ENCODE measurements around the gene EPHB1. TPM values are rescaled to one million over a fixed set of nuclear protein-coding genes. Genes with fewer than 3 reads are reported as not detected.

Gene EPHB1
- total RNA-seq, 1 experiment from 2014 or later: 0.86 TPM

- no TSS peak for BruUV-seq (replicated peaks)
- POLR2A ChIA-PET: no interaction called here
- RAD21 ChIA-PET (ENCODE audit: low non-redundant PET in 1 of 2, low total read pairs in 2 of 2, uncharacterized antibody in 2 of 2, unreplicated experiment in 2 of 2): no interaction called here
- DNase-seq (ENCODE audit: low read depth, low spot score): no peak
- no peak overlapping the region for H3K27ac ChIP-seq (ENCODE audit: low read depth, low read length)
- no peak for ATAC-seq
- no peak overlapping the region for H2AFZ ChIP-seq (ENCODE audit: low read depth, low read length, poor library complexity, severe bottlenecking)
- H4K20me1 ChIP-seq (ENCODE audit: insufficient read depth): no peaks in the 10 kb centered on the region
- H3K36me3 ChIP-seq (ENCODE audit: control insufficient read depth in 1 of 2, insufficient read depth in 2 of 2, low read length in 2 of 2): no peaks in the 10 kb centered on the region
- TF ChIP-seq FOSL1 (IDR thresholded peaks at IDR 0.05; ENCODE audit: low read depth) (no peak), SP1 (IDR thresholded peaks at IDR 0.05; ENCODE audit: low read depth) (no peak), POLR2A (IDR thresholded peaks at IDR 0.05; ENCODE audit: borderline replicate concordance, extremely low read depth, insufficient read depth, insufficient read length) (no peak), RAD21 (IDR thresholded peaks at IDR 0.05; ENCODE audit: low read depth) (no peak), EZH2 (IDR thresholded peaks at IDR 0.05) (no peak), JUND (IDR thresholded peaks at IDR 0.05) (no peak), POLR2AphosphoS5 (IDR thresholded peaks at IDR 0.05; ENCODE audit: low read depth, low read length) (no peak), YY1 (IDR thresholded peaks at IDR 0.05; ENCODE audit: extremely low read depth, insufficient replicate concordance, low read depth, low read length) (no peak), ZNF274 (IDR thresholded peaks at IDR 0.05; ENCODE audit: low read depth, low read length) (no peak), ZFX (IDR thresholded peaks at IDR 0.05) (no peak), EZH2phosphoT487 (IDR thresholded peaks at IDR 0.05; ENCODE audit: borderline replicate concordance) (no peak)
- TF ChIP-seq, protein P1, sequence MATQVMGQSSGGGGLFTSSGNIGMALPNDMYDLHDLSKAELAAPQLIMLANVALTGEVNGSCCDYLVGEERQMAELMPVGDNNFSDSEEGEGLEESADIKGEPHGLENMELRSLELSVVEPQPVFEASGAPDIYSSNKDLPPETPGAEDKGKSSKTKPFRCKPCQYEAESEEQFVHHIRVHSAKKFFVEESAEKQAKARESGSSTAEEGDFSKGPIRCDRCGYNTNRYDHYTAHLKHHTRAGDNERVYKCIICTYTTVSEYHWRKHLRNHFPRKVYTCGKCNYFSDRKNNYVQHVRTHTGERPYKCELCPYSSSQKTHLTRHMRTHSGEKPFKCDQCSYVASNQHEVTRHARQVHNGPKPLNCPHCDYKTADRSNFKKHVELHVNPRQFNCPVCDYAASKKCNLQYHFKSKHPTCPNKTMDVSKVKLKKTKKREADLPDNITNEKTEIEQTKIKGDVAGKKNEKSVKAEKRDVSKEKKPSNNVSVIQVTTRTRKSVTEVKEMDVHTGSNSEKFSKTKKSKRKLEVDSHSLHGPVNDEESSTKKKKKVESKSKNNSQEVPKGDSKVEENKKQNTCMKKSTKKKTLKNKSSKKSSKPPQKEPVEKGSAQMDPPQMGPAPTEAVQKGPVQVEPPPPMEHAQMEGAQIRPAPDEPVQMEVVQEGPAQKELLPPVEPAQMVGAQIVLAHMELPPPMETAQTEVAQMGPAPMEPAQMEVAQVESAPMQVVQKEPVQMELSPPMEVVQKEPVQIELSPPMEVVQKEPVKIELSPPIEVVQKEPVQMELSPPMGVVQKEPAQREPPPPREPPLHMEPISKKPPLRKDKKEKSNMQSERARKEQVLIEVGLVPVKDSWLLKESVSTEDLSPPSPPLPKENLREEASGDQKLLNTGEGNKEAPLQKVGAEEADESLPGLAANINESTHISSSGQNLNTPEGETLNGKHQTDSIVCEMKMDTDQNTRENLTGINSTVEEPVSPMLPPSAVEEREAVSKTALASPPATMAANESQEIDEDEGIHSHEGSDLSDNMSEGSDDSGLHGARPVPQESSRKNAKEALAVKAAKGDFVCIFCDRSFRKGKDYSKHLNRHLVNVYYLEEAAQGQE (IDR thresholded peaks at IDR 0.05; ENCODE audit: low read depth): no peak
- TF ChIP-seq, protein P2, sequence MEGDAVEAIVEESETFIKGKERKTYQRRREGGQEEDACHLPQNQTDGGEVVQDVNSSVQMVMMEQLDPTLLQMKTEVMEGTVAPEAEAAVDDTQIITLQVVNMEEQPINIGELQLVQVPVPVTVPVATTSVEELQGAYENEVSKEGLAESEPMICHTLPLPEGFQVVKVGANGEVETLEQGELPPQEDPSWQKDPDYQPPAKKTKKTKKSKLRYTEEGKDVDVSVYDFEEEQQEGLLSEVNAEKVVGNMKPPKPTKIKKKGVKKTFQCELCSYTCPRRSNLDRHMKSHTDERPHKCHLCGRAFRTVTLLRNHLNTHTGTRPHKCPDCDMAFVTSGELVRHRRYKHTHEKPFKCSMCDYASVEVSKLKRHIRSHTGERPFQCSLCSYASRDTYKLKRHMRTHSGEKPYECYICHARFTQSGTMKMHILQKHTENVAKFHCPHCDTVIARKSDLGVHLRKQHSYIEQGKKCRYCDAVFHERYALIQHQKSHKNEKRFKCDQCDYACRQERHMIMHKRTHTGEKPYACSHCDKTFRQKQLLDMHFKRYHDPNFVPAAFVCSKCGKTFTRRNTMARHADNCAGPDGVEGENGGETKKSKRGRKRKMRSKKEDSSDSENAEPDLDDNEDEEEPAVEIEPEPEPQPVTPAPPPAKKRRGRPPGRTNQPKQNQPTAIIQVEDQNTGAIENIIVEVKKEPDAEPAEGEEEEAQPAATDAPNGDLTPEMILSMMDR (IDR thresholded peaks at IDR 0.05 in 2 of 3, conservative IDR thresholded peaks at IDR 0.05 in 1 of 3; ENCODE audit: borderline replicate concordance in 1 of 3, insufficient read depth in 1 of 3, low read depth in 2 of 3, low read length in 2 of 3): no peak
- TF ChIP-seq, protein P3, sequence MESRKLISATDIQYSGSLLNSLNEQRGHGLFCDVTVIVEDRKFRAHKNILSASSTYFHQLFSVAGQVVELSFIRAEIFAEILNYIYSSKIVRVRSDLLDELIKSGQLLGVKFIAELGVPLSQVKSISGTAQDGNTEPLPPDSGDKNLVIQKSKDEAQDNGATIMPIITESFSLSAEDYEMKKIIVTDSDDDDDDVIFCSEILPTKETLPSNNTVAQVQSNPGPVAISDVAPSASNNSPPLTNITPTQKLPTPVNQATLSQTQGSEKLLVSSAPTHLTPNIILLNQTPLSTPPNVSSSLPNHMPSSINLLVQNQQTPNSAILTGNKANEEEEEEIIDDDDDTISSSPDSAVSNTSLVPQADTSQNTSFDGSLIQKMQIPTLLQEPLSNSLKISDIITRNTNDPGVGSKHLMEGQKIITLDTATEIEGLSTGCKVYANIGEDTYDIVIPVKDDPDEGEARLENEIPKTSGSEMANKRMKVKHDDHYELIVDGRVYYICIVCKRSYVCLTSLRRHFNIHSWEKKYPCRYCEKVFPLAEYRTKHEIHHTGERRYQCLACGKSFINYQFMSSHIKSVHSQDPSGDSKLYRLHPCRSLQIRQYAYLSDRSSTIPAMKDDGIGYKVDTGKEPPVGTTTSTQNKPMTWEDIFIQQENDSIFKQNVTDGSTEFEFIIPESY (IDR thresholded peaks at IDR 0.05; ENCODE audit: extremely low read depth, insufficient replicate concordance, low read length): no peak
- H3K27me3 ChIP-seq (ENCODE audit: insufficient read depth, low read length): peaks cover 36% of the 10 kb centered on the region
- no peaks in the 10 kb centered on the region for H3K4me1 ChIP-seq (ENCODE audit: control insufficient read depth in 1 of 2, insufficient read depth in 2 of 2, low read length in 2 of 2)
- intact Hi-C loops (cut with micrococcal nuclease): no loop called here
- no peaks in the 10 kb centered on the region for H3K9me2 ChIP-seq (ENCODE audit: insufficient read depth)
- H3K9ac ChIP-seq (ENCODE audit: low read length): no peak overlapping the region
- H3K4me3 ChIP-seq (replicated peaks in 1 of 2; ENCODE audit: low read depth in 1 of 2, low read length in 2 of 2): no peak overlapping the region
- CTCF ChIA-PET: no interaction called here
- H3K9me3 ChIP-seq (ENCODE audit: control insufficient read depth in 1 of 2, insufficient read depth in 1 of 2, low read depth in 1 of 2, low read length in 2 of 2): no peaks in the 10 kb centered on the region
- H3K79me2 ChIP-seq (ENCODE audit: insufficient read depth, low read length): no peaks in the 10 kb centered on the region
- H3K4me2 ChIP-seq (ENCODE audit: low read length): no peak overlapping the region
These were observed 62.3 kb downstream of the EPHB1 start for GRCh38 chr3:134857356-134857755.

All from HCT116 (cell line).